HUES48 (cell line): Measurements from ENCODE around the gene ATP2B2.
A peak's percentile ranks its signal among the peaks of the same experiment; 100 is the strongest.

Experiments used
- H3K27ac ChIP-seq: one replicate; pipeline ENCODE4 v1.7.0; 2013; ENCODE audit warnings: low read depth, low read length, inconsistent platforms
- H3K27me3 ChIP-seq: 2 replicates; pipeline ENCODE4 v1.6.1; 2013; ENCODE audit warnings: mild to moderate bottlenecking, low read length; ENCODE audit not compliant: control insufficient read depth, insufficient read depth
- H3K36me3 ChIP-seq: 2 replicates; pipeline ENCODE4 v1.6.1; 2013; ENCODE audit warnings: low read length; ENCODE audit not compliant: control insufficient read depth, insufficient read depth
- H3K4me1 ChIP-seq: 2 replicates; pipeline ENCODE4 v1.6.1; 2013; ENCODE audit warnings: mild to moderate bottlenecking, low read length; ENCODE audit not compliant: control insufficient read depth, insufficient read depth
- H3K4me3 ChIP-seq: 2 replicates; pipeline ENCODE4 v1.5.1; 2013; ENCODE audit warnings: mild to moderate bottlenecking, low read depth, low read length
- H3K9ac ChIP-seq: 2 replicates; pipeline ENCODE4 v1.6.1; 2013; ENCODE audit warnings: mild to moderate bottlenecking, low read depth, low read length, moderate library complexity
- H3K9me3 ChIP-seq: 2 replicates; pipeline ENCODE4 v1.6.1; 2013; ENCODE audit warnings: low read length; ENCODE audit not compliant: control insufficient read depth, insufficient read depth

The ATP2B2 gene

DNA sequence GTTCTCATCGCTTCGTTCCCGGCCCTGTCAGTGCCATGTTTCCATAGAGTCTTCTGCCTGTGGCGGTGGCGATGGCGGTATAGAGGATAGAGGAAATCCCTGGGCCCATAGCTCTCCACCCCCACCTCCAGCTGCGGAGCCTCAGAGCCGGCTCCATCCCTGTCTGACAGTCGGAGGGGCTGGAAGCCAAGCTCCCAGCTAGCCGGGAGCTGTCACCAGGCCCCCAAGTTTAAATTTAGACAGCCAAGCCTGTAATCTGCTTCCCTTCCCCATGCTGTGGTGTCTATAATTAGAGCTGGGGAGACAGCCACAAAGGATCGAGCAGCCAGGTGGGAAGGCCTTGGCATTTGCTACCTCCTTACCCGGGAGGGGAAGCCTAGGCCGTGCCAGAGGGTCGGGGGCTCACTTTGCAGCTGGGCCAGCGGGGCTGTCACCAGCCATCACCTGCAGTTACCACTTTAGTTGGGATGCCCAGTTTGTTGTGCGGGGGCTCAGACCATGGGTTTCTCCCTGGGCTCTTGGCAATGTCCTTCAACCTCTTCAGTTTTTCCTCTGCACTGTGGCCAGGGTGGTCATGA lies 128.1 kb downstream of the ATP2B2 start:
- Histone ChIP-seq H3K27ac (no peak overlapping the region), H3K4me3 (no peak overlapping the region), H3K4me1 (peaks cover 11% of the 10 kb centered on the region), H3K9ac (no peak overlapping the region), H3K36me3 (no peaks in the 10 kb centered on the region), H3K27me3 (no peaks in the 10 kb centered on the region), H3K9me3 (no peaks in the 10 kb centered on the region)

DNA sequence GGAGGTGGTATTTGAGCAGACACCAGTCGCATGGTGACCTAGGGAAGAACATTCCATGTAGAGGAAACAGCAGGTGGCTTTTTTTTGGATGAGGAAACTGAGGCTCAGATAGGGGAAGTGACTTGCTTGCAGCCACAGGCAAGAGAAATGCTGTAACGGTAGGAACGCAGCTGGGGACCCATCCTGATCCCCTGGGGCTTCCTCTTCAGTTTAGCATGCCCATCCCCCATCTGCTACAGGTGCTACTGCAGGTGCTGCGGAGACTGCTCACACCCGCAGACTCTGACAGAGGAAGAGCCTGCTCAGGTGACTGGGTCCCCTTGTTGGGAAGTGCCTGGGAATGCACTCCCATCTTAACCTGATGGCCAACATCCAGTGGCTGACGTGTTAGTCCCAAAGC lies 129.0 kb downstream of the ATP2B2 start:
- peaks cover 11% of the 10 kb centered on the region for H3K4me1 ChIP-seq
- H3K27ac ChIP-seq, result no peak overlapping the region
- H3K9ac ChIP-seq, result no peak overlapping the region
- H3K9me3 ChIP-seq, result no peaks in the 10 kb centered on the region
- no peak overlapping the region for H3K4me3 ChIP-seq
- H3K27me3 ChIP-seq, result no peaks in the 10 kb centered on the region
- no peaks in the 10 kb centered on the region for H3K36me3 ChIP-seq

DNA sequence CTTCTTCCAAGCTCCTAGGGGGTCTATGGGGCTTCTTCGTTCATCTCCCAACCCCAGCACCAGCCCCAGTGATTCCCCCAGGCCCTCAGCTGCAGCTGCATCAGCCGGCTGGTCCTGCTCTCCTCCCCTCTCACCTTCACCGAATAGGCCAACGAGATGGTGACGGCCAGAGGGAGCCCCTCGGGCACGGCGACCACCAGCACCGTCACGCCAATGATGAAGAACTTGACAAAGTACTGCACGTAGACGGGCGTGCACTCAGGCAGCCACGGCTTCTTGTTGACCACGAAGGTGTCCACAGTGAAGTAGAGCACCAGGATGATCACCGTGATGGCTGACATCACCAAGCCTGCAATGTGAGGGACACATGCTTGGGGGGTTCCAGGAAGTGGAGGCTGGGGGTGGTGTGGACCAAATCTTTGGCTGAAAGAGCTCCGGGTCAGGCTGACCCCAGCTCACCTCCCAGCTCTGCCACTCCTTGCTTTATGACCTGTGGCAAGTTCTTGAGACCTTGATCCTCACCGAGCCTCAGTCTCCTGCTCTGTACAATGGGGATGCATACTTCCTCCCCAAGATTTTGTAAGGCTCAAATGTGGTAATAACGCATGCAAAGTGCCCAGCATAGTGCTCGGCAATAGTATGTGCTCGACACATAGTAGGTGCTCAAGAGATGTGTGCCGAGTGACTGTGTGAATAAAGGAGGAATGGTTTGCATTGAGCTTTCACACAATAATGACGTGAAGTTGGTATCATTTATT lies 129.9 kb downstream of the ATP2B2 start:
- Histone ChIP-seq H3K36me3 (no peaks in the 10 kb centered on the region), H3K9me3 (no peaks in the 10 kb centered on the region), H3K4me3 (no peak overlapping the region), H3K27me3 (no peaks in the 10 kb centered on the region), H3K9ac (no peak overlapping the region), H3K4me1 (peaks cover 11% of the 10 kb centered on the region), H3K27ac (no peak overlapping the region)

DNA sequence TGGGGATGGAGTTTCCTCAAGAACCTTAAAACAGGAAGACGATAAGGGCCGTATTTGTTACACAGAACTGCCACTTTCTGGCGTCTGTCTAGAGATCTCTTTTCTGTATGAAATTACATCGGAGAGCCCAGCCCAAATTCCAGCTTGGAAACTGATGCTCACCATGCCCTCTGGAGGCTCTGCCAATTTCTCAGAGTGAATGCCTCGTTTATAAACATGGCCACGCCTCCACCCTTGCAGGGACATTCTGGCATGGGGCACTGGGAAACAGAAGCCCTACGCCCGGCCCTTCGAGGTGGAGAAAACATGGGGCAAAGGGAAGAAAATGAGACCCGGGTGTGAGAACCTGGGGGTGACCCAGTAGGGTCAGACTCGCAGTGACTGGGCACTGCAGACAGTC lies 131.1 kb downstream of the ATP2B2 start:
- H3K4me3 ChIP-seq, result no peak overlapping the region
- H3K9me3 ChIP-seq, result no peaks in the 10 kb centered on the region
- no peak overlapping the region for H3K9ac ChIP-seq
- H3K27me3 ChIP-seq, result no peaks in the 10 kb centered on the region
- no peaks in the 10 kb centered on the region for H3K36me3 ChIP-seq
- H3K4me1 ChIP-seq, result peaks cover 11% of the 10 kb centered on the region
- no peak overlapping the region for H3K27ac ChIP-seq

DNA sequence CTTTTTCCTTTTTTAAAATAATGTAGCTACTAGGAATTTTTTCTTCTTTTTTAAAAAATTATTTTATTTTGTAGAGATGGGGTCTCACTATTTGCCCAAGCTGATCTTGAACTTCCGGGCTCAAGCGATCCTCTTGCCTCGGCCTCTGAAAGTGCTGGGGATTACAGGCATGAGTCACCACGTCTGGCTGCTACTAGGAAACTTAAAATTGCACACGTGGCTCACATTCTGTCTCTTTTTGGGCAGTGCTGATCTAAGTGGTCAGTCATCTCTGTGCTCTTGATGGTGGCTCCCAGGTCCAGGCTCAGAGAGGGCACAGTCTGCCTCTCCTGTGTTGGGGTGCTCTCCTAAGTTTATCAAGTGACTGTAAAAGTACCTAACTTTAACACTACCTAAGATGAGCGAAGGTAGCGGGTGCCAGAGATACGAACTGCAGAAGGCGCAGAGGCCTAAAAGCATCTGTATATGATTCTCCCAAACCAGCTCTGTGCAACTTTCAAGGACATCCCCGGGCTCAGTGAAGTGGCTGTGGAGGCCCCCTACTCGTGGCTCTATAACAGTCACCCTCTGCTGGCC lies 131.6 kb downstream of the ATP2B2 start:
- H3K4me3 ChIP-seq, result no peak overlapping the region
- no peaks in the 10 kb centered on the region for H3K9me3 ChIP-seq
- no peak overlapping the region for H3K27ac ChIP-seq
- no peaks in the 10 kb centered on the region for H3K27me3 ChIP-seq
- H3K9ac ChIP-seq, result no peak overlapping the region
- no peaks in the 10 kb centered on the region for H3K36me3 ChIP-seq
- peaks cover 11% of the 10 kb centered on the region for H3K4me1 ChIP-seq

DNA sequence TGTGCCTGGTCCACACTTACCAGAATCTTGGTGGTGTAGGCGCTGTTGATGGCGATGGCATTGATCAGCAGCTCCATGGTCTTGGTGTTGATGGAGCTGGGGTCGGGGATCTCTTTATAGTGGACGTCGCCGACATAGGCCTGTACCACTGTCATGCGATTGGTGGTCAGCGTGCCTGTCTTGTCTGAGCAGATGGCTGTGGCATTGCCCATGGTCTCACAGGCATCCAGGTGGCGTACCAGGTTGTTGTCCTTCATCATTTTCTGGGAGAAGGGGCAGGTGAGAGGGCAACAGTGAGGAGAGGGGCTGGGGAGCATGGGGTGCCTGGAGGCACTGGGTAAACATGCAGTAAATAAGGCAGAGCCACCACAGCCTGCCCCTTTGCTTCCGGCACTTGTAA lies 133.6 kb downstream of the ATP2B2 start:
- Histone ChIP-seq H3K36me3 (no peaks in the 10 kb centered on the region), H3K27ac (no peak overlapping the region), H3K9me3 (no peaks in the 10 kb centered on the region), H3K4me3 (no peak overlapping the region), H3K27me3 (no peaks in the 10 kb centered on the region), H3K4me1 (peaks cover 13% of the 10 kb centered on the region), H3K9ac (0 out of 2 replicates have a peak overlapping the region, but pooled peaks have one; percentile 13)

DNA sequence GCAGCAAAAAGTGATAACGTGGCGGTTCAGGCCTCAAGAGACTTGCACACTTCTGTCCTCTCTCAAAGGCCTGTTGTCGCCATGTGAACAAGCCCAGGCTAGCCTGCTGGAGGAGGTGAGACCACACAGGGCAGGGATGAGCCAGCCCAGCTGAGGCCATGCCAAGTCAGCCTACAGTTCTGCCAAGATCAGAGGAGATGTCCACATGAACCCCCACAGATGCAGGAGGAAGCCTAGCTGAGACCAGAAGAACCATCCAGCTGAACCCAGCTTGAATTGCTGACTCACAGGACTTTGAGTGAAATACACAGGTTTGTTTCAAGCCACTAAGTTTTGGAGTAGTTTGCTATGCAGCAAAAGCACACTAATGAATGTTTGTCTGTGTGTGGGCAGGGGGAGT lies 134.2 kb downstream of the ATP2B2 start:
- no peak overlapping the region for H3K4me3 ChIP-seq
- no peaks in the 10 kb centered on the region for H3K27me3 ChIP-seq
- H3K4me1 ChIP-seq, result peaks cover 17% of the 10 kb centered on the region
- no peaks in the 10 kb centered on the region for H3K36me3 ChIP-seq
- no peak overlapping the region for H3K9ac ChIP-seq
- no peak overlapping the region for H3K27ac ChIP-seq
- H3K9me3 ChIP-seq, result no peaks in the 10 kb centered on the region

DNA sequence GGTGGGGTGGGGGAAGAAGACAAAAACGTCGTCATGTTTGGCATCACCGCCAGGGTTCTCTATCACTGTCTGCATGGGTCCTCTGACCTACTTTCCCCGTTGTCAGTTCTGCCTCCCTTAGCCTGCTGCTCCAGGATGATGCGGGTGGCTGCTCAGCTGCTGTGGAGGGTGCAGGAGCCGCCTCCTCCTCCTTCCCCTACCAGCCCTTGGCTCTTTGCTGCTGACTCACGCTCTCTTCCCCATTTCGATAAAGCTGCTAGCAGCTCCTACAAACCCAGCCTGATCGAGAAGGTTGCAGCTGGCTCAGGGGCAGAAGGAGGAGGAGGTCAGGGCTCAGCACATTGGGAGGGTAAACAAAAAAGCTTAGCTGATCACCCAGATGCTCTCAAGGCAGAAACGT lies 135.0 kb downstream of the ATP2B2 start:
- H3K27me3 ChIP-seq, result no peaks in the 10 kb centered on the region
- H3K27ac ChIP-seq, result no peak overlapping the region
- peaks cover 18% of the 10 kb centered on the region for H3K4me1 ChIP-seq
- H3K9me3 ChIP-seq, result no peaks in the 10 kb centered on the region
- H3K4me3 ChIP-seq, result no peak overlapping the region
- H3K36me3 ChIP-seq, result no peaks in the 10 kb centered on the region
- no peak overlapping the region for H3K9ac ChIP-seq

DNA sequence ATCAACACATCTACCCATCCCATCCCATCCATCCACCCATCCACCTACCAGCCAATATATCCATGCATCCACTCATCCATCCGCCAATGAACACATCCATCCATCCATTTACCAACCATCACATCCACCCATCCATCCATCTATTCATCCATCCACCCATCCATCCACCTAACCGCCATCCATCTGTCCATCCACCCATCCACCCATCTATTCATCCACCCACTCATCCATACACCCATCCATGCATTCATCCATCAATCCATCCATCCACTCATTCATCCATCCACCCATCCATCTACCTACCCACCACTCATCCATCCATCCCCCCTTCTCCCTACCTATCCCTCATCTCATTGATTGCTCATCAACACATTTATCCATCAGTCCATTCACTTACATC lies 136.9 kb downstream of the ATP2B2 start:
- Histone ChIP-seq H3K4me3 (no peak overlapping the region), H3K27ac (no peak overlapping the region), H3K27me3 (no peaks in the 10 kb centered on the region), H3K4me1 (peaks cover 18% of the 10 kb centered on the region), H3K9ac (no peak overlapping the region), H3K9me3 (no peaks in the 10 kb centered on the region), H3K36me3 (no peaks in the 10 kb centered on the region)

DNA sequence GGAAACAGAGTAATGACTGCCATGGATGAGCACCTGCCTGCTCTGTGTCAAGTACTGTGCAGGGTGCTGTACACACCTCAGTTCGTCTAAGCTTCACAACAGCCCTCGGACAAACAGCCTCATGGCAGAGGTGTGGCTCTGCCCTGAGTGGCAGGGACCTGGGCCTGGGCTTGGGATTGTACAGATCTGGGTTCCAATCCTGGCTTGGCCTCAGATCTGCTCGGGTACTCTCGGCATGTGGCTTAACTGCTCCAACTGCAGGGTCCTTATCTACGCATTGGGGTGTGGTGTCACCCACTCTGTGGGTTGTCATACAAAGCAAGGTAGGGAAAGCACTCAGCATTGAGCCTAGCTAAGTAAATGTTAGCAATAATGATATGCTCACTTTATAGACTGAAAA lies 137.9 kb downstream of the ATP2B2 start:
- no peaks in the 10 kb centered on the region for H3K9me3 ChIP-seq
- no peaks in the 10 kb centered on the region for H3K27me3 ChIP-seq
- H3K4me1 ChIP-seq, result peaks cover 15% of the 10 kb centered on the region
- no peak overlapping the region for H3K4me3 ChIP-seq
- H3K9ac ChIP-seq, result no peak overlapping the region
- H3K36me3 ChIP-seq, result no peaks in the 10 kb centered on the region
- no peak overlapping the region for H3K27ac ChIP-seq

DNA sequence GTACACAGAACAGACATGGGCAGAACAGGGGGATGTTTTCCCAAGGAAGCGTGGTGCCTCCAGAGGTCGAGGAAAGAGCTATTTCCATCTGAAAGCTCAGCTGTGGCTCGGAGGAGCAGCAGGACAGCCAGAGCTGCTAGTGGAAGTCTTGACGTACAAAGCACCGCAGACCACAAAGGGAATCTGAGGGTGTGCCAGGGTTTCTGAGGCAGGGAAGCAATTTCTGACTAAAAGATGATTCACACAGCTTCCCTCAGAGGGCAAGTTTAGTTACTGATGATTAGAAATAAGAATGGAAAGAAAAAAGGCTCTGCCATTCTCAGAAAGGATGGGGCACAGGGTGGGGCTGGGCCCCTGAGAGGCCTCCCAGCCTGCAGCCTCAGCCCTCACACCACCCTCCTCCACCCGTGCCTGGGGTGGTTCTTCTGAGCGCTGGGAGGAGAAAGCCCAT lies 138.7 kb downstream of the ATP2B2 start:
- Histone ChIP-seq H3K4me1 (peaks cover 11% of the 10 kb centered on the region; the same call in 1 of the 2 replicates), H3K9me3 (no peaks in the 10 kb centered on the region), H3K9ac (no peak overlapping the region), H3K4me3 (no peak overlapping the region), H3K27ac (no peak overlapping the region), H3K36me3 (no peaks in the 10 kb centered on the region), H3K27me3 (no peaks in the 10 kb centered on the region)
